NCI-H2227 treated with DMSO at 0.1 percent for 48 hours (cell line): Measurements from ENCODE around the gene PTCHD4.
"Not testable (repeated sequence)": the region's sequence is repeated elsewhere in the genome, so short reads cannot be mapped to it uniquely, and the experiment has no call there.

Experiments
- DNase-seq: peaks from one replicate; lab custom pipeline; 2025; lab: John Stamatoyannopoulos, UW

Gene PTCHD4

DNA sequence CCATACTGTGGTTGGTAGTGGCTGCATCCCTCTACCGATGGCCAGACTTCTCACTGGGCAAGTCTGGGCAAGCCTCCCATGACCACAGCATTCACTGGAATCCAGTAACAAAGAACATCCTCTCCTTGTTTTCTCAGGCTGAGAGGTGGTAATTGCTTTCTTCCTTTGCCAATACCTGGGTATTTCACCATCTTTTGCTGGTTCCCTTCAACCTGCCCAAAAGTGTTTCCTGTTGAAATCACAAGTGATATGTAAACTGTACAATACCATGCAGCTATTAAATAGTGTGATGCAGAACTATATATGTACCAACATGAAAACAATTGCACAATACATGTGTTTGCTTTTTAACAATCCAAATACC is at the start of gene PTCHD4:
Gene PTCHD4, minus strand, starts transcription at position 55 of the 364 bp plus-strand sequence. CDS start 42,240 bp downstream, outside the sequence.
- no peak for DNase-seq

DNA sequence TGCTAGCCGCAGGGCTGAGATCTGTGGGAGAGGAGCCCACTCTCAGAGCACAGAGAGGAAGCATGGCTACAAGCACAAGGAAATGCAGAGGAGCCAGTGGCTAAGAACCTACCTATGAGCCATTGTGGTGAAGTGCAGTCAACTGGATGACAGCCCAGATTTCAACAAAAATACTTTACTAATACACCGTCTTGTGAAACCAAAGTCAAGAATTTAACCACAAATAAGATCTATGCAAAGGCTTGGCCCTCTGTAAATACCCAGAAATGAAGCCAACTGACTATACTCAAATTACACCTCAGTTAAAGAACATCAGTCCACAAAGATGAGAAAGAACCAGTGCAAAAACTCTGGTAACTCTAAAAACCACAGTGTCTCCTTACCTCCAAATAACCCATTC is 40.1 kb upstream of the PTCHD4 start:
- DNase-seq, result no peak

DNA sequence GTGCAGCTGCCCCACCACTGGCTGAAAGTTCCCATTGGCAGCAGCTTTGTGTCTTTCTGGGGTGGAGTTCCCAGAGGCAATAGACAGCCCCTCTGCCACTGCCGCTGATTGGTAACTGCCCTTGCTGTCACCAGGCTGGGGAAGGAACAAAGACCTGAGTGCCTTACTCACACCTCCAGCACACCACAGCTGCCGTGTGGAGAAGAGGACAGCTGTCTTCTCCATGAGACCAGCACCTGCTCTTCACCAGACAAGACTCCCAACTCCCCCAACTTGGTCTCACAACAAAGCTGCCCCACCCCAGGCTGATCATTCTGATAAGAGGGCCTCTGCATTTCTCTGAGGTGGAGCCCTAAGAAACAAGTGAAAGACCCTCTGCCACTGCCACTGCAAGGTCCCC is 39.7 kb upstream of the PTCHD4 start:
- no peak for DNase-seq

DNA sequence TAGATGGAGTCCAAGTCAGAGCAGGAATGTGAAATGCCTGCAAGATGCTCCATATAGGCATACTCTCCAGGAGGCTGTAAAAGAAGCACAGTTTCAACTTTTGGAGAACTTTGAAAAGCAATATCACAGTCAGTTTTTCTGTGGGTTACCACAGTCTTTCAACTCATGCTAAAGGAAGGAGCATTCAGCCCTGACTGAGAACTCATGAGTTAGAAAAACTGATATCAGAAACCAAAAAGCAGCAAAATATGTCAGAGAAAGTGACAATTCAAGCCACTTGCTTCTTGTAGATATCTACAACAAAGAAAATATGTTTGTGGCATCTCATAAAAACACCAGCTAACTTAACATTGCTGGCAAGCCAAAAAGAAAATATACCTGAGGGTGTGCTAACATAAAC is 36.1 kb upstream of the PTCHD4 start:
- no peak for DNase-seq

DNA sequence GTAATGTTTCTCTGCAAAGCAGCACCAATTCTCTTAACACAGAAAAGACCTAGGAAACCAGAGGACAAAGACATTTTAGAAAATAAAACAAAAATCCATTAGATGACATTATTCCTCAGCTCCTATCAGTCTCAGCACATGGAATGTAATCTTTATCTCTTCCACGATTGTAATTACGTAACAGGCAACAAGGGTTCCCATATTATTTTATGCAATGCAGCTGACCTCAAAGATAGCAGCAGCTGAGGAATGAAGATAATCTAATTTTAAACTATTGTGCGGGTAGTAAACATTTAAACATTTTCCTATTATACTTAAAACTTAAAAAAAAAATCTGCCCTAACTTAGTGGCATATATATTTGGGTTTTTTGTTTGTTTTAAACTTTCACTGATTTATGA is 33.0 kb upstream of the PTCHD4 start:
- DNase-seq, result no peak

DNA sequence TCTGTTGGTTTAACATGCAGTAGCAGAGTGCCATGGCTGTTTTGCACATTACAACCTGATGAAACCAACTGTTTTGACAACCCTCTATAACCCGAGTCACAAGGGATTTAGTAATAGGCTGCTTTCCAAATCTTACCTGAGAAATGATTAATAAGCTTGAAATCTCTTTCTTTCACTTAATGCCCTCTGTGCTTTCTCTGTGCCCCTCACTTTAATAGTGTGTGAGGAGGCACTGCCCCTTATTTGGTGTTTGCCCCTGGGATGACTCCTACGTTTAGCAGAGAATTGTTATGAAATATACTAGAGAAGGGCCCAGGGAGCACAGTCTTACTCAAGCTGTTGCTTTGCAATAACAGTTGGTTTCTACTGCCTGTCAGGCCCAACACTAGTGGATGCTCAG is 31.0 kb upstream of the PTCHD4 start:
- DNase-seq, result no peak

DNA sequence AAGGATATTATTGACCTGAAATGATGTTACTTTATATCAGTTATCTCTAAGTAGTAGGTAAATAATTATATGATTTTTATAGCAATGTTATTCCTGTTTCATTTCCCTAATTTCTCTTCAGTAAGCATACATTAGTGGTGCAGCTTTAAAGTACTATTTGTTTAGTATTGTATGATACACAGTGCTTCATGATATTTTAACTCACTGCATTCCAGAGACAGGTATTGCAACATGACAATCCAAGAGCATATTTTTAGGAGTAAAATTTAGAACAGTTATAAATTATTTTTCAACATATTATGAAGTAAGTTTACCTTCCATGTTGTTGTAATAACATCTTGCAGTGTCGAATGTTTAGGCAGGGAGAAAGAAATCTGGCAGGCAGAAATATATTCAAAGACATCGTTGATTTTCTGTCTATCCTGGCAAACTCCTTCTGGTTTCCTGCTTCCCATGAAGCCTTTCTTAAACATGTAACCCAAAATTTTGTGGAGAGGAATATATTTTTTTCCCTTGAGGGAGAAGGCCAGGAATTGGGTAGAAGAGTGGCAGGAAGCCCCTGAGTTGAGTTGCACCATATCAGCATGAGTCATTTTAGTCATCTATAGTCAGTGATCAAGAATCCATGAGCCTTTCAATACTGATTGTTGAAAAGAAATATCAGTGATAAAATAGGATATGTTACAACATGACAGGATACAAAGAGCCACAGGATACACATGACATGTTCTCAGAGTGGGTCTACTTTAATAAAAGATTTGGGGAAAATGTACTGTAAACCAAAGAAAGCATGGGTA is 29.0 kb upstream of the PTCHD4 start:
- DNase-seq, result no peak

DNA sequence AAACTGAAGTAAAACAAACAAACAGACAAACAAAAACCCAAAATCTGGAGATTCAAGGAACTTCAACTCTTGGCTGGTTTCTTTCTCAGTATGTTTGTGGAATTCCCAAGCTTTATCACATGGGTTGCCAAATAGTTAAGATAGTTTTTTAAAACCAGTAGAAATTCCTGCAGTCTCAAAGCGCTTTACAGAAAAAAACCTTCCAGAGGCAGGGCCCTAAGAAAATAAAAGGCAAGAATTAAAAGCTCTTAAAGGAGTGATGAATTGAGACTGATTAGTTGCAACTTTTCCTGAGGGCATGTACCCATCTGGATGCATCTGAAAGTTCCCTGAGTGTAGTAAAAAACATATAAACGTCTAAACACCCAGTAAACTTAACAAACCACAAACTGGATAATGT is 25.9 kb upstream of the PTCHD4 start:
- DNase-seq, result no peak

DNA sequence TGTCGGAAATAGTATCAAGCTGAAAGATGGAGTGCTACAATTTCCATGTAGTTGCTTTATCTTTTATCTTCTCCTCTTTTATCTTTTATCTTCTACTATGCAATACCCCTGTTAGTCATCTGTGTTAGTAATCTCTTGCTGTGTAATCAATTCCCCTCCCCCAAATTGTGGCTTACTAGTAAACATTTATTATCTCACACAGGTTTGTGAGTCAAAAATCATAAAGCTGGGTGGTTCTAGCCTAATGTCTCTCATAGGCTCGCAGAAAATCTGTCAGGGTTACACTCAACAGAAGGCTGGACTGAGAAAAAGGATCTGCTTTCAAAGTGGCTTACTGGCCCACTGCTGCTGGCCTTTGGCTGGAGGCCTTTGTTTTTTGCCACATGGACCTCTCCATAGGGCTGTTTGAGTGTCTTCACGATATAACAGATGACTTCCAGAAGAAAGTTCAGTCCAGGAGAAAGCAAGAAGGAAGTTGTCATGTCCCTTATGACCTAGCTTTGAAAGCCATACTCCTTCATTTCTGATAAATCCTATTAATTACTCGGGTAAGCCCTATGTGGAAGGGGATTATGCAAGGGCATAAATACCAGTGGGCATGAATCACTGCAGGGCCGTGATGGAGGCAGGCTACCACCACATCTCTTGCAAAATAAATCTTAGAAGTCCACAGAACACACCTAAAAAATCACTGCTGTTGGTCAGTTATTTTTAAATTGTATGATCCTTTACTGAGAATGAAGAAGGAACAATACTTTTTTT is 24.5 kb upstream of the PTCHD4 start:
- DNase-seq, result no peak

DNA sequence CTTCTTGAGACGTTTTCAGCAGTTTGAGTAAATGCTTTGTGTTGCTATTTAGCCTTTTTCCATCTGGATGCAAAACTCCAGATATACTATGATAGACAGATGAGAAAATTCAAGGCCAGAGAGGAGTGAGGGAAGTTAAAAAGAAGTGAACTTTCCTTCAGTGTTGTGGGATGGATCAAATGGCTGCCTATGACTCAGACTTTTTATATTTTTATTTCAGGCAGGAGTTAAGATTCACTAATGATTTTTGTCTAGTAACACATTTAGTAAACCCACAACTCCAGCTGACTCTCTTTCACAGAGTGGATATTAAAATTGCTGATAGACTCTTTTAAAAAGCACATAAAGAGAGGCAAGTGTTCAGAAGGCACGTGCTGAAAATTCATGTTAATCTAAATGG is 23.2 kb upstream of the PTCHD4 start:
- DNase-seq, result no peak

DNA sequence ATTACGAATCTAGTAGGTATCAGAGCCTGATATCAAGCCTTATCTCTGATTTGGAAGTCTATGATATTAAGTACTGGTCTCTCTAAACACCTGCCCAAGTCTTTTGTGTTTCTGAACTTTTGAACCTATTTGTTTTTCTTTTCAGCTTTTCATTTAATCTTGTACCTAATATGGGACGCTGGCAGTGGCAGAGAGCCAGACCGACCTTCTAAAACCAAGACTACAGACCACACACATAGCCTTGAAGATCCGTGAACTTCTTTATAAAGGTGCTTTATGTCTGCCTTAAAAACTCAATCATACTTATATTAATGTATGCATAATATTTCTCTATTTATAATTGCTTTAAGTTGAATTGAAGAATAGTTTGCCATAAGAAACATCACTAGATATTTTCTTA is 12.6 kb upstream of the PTCHD4 start:
- DNase-seq, result no peak

DNA sequence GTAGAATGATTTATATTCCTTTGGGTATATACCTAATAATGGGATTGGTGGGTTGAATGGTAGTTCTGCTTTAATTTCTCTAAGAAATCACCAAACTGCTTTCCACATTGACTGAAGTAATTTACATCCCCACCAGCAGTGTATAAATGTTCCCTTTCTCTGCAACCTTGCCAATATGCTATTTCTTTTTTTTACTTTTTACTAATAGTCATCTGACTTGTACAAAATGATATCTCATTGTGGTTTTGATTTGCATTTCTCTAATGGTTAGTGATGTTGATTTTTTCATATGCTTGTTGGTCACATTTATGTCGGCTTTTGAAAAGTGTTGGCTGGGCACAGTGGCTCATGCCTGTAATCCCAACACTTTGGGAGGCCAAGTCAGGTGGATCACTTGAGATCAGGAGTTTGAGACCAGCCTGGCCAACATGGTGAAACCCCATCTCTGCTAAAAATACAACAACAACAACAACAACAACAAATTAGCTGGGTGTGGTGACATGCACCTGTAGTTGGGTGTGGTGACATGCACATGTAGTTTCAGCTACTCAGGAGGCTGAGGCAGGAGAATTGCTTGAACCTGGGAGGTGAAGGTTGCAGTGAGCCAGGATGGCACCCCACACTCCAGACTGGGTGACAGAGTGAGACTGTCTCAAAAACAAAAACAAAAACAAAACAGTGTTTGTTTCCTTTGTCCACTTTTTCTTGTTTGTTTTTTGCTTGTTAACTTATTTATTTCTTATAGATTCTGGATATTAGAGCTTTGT is 11.2 kb upstream of the PTCHD4 start:
- DNase-seq, result not testable (repeated sequence)

DNA sequence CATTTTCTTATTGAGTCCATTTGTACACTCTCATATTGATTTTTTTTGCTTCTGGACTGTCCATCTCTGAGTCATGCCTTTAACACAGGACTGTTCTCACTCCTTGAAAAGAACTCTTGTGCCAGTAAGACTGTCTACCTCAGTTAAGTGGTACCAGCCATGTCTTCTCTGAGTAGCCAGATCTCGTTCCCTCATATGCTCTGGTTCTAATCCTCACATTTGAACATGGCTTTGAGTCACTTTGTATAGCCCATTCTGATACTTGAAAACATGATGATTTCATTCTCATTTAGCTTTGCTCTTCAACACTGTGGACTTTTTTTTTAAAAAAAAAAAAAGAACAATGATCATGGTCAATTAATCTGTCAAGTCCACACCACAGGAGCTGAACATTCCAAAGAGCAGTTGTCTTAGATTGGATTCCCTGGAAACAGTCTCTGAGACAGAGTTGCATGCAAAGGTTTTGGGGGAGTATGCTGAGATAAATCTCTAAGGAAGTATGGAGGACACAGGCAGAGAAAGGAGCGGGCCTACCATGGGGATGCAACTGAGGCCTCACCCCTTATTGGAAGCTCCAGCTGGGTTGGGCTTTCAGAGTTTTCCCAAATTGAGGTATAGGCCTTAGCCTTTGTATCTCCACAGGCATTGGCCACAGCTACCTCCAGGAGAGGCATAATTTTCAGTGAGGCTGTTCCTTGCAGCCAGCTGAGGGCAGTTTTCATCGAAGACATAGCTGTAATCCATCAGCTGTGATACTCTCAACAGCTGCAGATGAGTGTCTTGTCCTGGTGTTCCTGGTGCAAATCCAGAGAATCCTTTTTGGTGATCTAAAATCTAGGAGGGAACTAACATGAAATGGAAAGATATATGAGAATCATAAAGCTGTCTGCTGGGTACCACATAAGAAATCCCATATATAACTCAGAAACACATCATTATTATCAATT is 6.0 kb upstream of the PTCHD4 start:
- no peak for DNase-seq

DNA sequence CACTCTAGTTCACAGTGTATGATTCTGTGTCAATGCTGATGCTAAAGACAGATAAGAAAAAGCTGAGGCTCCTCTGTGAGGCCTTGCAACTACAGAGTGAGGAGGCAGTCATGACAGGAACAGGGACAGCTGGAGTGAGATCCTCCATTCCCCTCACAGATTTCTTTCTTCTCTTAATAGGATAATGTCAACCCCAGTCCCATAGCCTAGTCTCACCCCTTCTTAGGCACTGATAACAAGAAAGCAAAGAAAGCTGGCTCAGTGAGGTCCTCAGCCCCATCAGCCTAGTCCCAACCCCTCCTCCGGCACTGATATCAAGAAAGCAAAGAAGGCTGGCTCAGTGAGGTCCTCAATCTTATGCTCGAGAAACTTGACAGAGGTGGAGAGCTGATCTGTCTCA is 2.1 kb upstream of the PTCHD4 start:
- no peak for DNase-seq

DNA sequence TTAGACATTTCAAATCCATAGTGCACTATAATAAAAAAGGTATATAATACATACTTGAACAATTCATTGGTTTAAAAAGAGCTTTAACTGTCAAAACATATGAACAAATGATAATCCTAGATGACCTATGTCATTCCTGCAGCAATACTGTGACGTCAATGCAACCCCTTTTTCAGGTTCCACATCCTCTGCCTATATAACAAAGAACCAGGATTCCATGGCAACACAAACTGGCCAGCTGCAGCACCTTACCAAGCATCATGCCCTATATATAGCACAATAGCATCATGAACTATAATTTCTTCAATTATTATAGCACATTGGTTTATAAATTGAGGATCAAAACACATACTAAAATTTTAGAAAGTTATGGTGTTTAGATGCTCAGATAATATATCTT is 578 bp upstream of the PTCHD4 start:
- no peak for DNase-seq

DNA sequence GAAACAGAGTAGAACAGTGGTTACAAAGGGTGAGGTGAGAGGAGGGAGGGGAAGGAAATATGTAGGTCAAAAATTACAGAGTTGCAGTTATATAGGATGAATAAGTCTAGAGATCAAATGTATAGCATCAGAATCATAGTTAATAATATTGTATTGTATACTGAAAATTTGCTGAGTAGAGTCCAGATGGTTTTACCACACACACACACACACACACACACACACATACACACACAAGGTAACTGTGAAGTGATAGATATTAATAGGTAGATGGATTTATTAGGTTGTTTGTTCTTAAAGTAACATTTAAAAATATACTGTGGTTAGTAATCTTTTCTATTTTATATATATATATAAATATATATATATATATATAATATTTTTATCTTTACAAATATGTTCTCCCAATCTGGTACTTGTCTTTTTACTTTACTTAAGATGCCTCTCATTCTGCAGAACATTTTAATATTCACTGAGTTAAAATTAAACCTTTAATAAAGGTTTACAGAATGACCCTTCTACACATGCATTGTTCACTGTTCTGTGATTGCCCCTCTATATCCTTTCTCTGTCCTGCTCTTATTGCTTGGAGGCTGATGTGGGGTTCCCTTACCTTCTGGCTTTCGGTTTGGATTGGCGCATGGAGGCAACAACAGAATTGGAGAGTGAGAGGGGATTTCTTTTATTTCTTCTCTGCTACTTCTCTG is 408 bp downstream of the PTCHD4 start:
- no peak for DNase-seq

DNA sequence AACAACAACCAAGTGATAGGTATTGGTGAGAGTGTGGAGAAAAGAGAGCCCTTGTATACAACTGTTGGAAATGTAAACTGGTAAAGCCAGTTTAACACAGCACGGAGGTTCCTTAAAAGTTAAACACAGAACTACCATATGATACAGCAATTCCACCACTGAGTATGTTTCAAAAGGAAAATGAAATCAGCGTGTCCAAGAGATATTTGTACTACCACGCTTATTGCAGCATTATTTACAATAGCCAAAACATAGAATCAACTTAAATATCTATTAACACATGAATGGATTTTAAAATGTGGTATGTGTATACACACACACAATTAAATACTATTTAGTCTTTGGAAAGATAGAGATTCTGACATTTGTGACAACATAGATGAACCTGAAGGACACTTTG is 1.1 kb downstream of the PTCHD4 start:
- no peak for DNase-seq

DNA sequence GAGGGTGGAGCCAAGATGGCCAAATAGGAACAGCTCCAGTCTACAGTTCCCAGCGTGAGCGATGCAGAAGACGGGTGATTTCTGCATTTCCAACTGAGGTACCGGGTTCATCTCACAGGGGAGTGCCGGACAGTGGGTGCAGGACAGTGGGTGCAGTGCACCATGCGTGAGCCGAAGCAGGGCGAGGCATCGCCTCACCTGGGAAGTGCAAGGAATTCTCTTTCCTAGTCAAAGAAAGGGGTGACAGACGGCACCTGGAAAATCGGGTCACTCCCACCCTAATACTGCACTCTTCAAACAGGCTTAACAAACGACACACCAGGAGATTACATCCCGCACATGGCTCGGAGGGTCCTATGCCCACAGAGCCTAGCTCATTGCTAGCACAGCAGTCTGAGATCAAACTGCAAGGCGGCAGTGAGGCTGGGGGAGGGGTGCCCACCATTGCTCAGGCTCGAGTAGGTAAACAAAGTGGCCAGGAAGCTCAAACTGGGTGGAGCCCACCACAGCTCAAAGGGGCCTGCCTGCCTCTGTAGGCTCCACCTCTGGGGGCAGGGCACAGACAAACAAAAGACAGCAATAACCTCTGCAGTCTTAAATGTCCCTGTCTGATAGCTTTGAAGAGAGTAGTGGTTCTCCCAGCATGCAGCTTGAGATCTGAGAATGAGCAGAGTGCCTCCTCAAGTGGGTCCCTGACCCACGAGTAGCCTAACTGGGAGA is 8.4 kb downstream of the PTCHD4 start:
- DNase-seq, result not testable (repeated sequence)

DNA sequence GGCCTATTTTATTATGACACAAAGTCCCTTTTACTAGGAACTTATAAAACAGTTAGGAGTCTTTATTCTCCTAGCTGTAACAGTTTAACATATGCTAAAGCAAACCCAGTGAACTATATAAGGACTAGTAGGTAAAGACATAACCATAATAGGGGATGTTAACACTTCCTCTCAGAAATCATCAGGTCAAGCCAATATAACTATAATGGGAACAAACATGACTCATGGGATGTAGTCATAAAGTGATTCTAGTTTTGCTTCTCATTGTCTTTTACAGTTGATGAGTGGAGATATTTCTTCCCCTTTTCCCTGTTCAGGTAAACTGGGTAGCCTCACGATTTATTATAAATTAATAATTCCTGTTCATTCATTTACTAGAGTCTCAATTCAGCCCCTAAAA is 9.7 kb downstream of the PTCHD4 start:
- no peak for DNase-seq

DNA sequence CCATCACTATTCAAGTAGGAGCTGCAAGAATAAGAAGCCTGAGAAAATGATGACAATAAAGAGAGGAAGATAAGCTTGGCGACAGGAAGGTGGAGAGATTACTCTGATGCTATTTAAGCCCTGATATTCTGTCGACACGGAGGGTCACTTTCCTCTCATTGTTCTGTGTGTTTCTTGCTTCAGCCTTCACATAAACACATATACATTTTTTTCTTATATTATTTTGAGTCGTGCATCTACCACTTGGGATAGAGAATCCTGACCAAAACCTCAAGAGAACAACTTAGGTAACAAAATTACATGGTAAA is 10.5 kb downstream of the PTCHD4 start:
- no peak for DNase-seq
